HepG2 (cell line): ENCODE measurements around the gene USF2. TPM values are rescaled to one million over a fixed set of nuclear protein-coding genes. Genes with fewer than 3 reads are reported as not detected.

ENCODE experiments used
- ATAC-seq: fragments of 200-7000 bp; cut with Tn5 transposase; 3 replicates; pipeline ENCODE4 v1.9.1; 2020; ENCODE audit warnings: mild to moderate bottlenecking, moderate library complexity
- BruUV-seq: library from RNA; stranded (reverse); fragments of 400-500 nt; replicated peaks from 2 replicates; lab custom pipeline; 2021; lab: Mats Ljungman, UMichigan
- CTCF ChIA-PET: fragments of 300-600 bp; formaldehyde crosslinking; extraction: SDS; loops from one replicate; lab custom pipeline; 2021; ENCODE audit warnings: low total read pairs, inconsistent platforms, low intra/inter-chr PET ratio; lab: Yijun Ruan, JAX
- POLR2A ChIA-PET: fragments of 350-600 bp; sonication (Branson Sonifier 250); formaldehyde crosslinking; loops from one replicate; lab custom pipeline; 2020; ENCODE audit warnings: antibody characterized with exemption, inconsistent platforms; lab: Yijun Ruan, JAX
- DNase-seq: peaks from one replicate; pipeline ENCODE4 v3.0.0-alpha.2; 2015; ENCODE audit warnings: low spot score
- FAIRE-seq: peaks from 3 replicates; lab custom pipeline; 2011; peaks lifted over from hg19 to GRCh38; lab: Jason Lieb, UNC
- H2AFZ ChIP-seq: one replicate; pipeline ENCODE4 v1.6.1; 2011; ENCODE audit warnings: low read length, inconsistent platforms
- H3K27ac ChIP-seq: fragments of 300-600 bp; 3 replicates; pipeline ENCODE4 v1.8.0; 2011; ENCODE audit warnings: mixed run types, mild to moderate bottlenecking, mixed read lengths, low read length, inconsistent platforms; ENCODE audit not compliant: insufficient read depth; ENCODE audit errors: extremely low read length
- H3K27me3 ChIP-seq, 2 experiments: fragments of 200-600 bp in 1 of 2; 2 replicates in 1 of 2; 3 replicates in 1 of 2; pipeline versions ENCODE4 v1.6.0 to v1.8.0; 2011; ENCODE audit warnings: low read length in 2 of 2, mild to moderate bottlenecking in 2 of 2, moderate library complexity in 2 of 2, inconsistent platforms in 1 of 2; ENCODE audit not compliant: insufficient read depth in 2 of 2, control insufficient read depth in 1 of 2
- H3K36me3 ChIP-seq, 2 experiments: fragments of 200-600 bp in 1 of 2; replicated peaks in 1 of 2; 2 replicates in 1 of 2; 3 replicates in 1 of 2; pipeline versions ENCODE4 v1.5.1 to v1.8.0; 2011; ENCODE audit warnings: low read length in 2 of 2, inconsistent platforms in 1 of 2; ENCODE audit not compliant: insufficient read depth in 2 of 2, control insufficient read depth in 1 of 2
- H3K4me1 ChIP-seq: 2 replicates; pipeline ENCODE4 v1.5.1; 2012; ENCODE audit warnings: low read length, inconsistent platforms; ENCODE audit not compliant: insufficient read depth
- H3K4me2 ChIP-seq: 2 replicates; pipeline ENCODE4 v1.6.0; 2011; ENCODE audit warnings: low read depth, low read length, inconsistent platforms
- H3K4me3 ChIP-seq, 3 experiments: fragments of 200-600 bp in 1 of 3; sonication (generic), shearing (Covaris generic) in 1 of 3; replicated peaks in 1 of 3; 2 replicates each; pipeline ENCODE4 v1.5.1; 2011 to 2016; ENCODE audit warnings: low read length in 3 of 3, inconsistent platforms in 2 of 3, low read depth in 2 of 3, mild to moderate bottlenecking in 2 of 3, control low read depth in 1 of 3, mixed read lengths in 1 of 3; ENCODE audit not compliant: insufficient read depth in 1 of 3
- H3K79me2 ChIP-seq: one replicate; pipeline ENCODE4 v1.6.1; 2011; ENCODE audit warnings: low read length, inconsistent platforms; ENCODE audit not compliant: insufficient read depth
- H3K9ac ChIP-seq: 2 replicates; pipeline ENCODE4 v1.6.0; 2011; ENCODE audit warnings: mild to moderate bottlenecking, low read depth, low read length, inconsistent platforms; ENCODE audit not compliant: insufficient read depth
- H3K9me3 ChIP-seq: 2 replicates; pipeline ENCODE4 v1.5.1; 2012; ENCODE audit warnings: mild to moderate bottlenecking, low read length
- H4K20me1 ChIP-seq: 2 replicates; pipeline ENCODE4 v1.6.0; 2011; ENCODE audit warnings: inconsistent platforms, mild to moderate bottlenecking, low read length, moderate library complexity; ENCODE audit not compliant: insufficient read depth
- KMT2B ChIP-seq: IDR thresholded peaks from 2 replicates; pipeline ENCODE4 v1.6.1; 2016; ENCODE audit warnings: missing genetic modification reagents, missing compliant biosample characterization
- NR1H2 ChIP-seq: sonication (generic); formaldehyde crosslinking; IDR thresholded peaks from 2 replicates; pipeline ENCODE4 v1.8.1; 2022; ENCODE audit warnings: low read depth, missing genetic modification reagents, borderline replicate concordance
- TOPORS ChIP-seq: sonication (generic); formaldehyde crosslinking; IDR thresholded peaks from 2 replicates; pipeline ENCODE4 v1.8.0; 2023; ENCODE audit warnings: mild to moderate bottlenecking, missing genetic modification reagents
- ZMAT3 ChIP-seq: sonication (generic); formaldehyde crosslinking; conservative IDR thresholded peaks from 2 replicates; pipeline ENCODE4 v1.7.0; 2021; ENCODE audit warnings: missing genetic modification reagents
- ZNF629 ChIP-seq: sonication (generic); formaldehyde crosslinking; conservative IDR thresholded peaks from 2 replicates; pipeline ENCODE4 v1.5.0; 2020; ENCODE audit warnings: missing genetic modification reagents
- WGBS: methylation state at CpG from one replicate; pipeline ENCODE4 v1.1.6; 2017; ENCODE audit warnings: low lambda C conversion rate; 5-methylcytosine and 5-hydroxymethylcytosine counted together
- in situ Hi-C: cut with HindIII; loops from 2 replicates; pipeline ENCODE4 v1.10.0; 2017; ENCODE audit warnings: low pct_unique_long_range_greater_than_20kb; ENCODE audit not compliant: extremely low pct_ligation_motif_present
- intact Hi-C: fragments of 100-400 bp; cut with micrococcal nuclease; formaldehyde crosslinking; loops from one replicate; pipeline ENCODE4 v1.10.0; 2022; ENCODE audit not compliant: unreplicated experiment
- polyA plus RNA-seq, 8 experiments: library from polyadenylated mRNA; depleted of rRNA in 3 of 8; stranded (reverse) in 7 of 8; unstranded in 1 of 8; fragments of >200 nt; fragmentation: Illumina TruSeq in 4 of 8; extraction: Trizol in 4 of 8; gene quantifications; 2 replicates each; pipeline versions ENCODE4 v1.2.1 to v1.2.3, GENCODE V29; 2011 to 2016; ENCODE audit warnings: low read depth in 4 of 8, missing spikeins in 1 of 8, mixed read lengths in 1 of 8; ENCODE audit not compliant: insufficient read depth in 1 of 8
- total RNA-seq, 5 experiments: library from RNA; depleted of rRNA; stranded (reverse); fragments of >200 nt; fragmentation: Illumina TruSeq; extraction: Trizol; gene quantifications; 2 replicates each; pipeline ENCODE4 v1.2.3, GENCODE V29; 2016; ENCODE audit warnings: low read depth in 1 of 5
- TF ChIP-seq, protein P1 (sequence below): IDR thresholded peaks from 2 replicates; pipeline ENCODE4 v1.6.1; 2016; ENCODE audit warnings: missing compliant biosample characterization, missing genetic modification reagents, borderline replicate concordance

Gene USF2
- total and polyA plus RNA-seq, 2 of the 13 experiments (the other 11 are each of a cell fraction or from before 2014, with no cell fraction given), result 54.9 to 106 TPM

DNA sequence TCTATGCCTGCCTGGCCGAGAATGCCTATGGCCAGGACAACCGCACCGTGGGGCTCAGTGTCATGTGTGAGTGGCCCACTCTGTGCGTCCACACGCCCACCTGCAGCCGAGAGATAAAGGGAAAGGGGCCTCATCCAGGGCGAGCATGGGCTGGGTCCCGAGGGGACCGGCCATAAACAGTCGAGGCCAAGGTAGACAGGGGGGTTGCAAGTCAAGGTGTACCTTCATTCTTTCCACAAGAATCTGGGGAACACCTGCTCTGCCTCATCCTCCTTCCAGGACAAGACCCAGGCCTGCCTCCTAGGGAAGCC lies 31.5 kb downstream of the USF2 start:
- BruUV-seq, result no TSS peak
- no peak overlapping the region for H3K4me3 ChIP-seq
- H3K9me3 ChIP-seq, result no peaks in the 10 kb centered on the region
- no peaks in the 10 kb centered on the region for H3K36me3 ChIP-seq
- in situ Hi-C loops (no loop called here), intact Hi-C loops (no loop called here)
- no peak overlapping the region for H3K9ac ChIP-seq
- no peak overlapping the region for H2AFZ ChIP-seq
- no peak overlapping the region for H3K27ac ChIP-seq
- ChIA-PET CTCF (no interaction called here), POLR2A (no interaction called here)
- ATAC-seq (no peak), FAIRE-seq (no peak), DNase-seq (no peak)
- WGBS, result 92% methylated on average over 10 of the region's 10 CpGs
- H3K4me2 ChIP-seq, result no peak overlapping the region
- H3K27me3 ChIP-seq, result peaks cover 0 to 5% of the 10 kb centered on the region in 2 experiments; a peak in 3 of 5 replicates
- no peaks in the 10 kb centered on the region for H3K79me2 ChIP-seq
- TF ChIP-seq NR1H2 (CRISPR knock-in tag) (no peak), KMT2B (no peak)
- no peaks in the 10 kb centered on the region for H4K20me1 ChIP-seq
- H3K4me1 ChIP-seq, result peaks cover 28% of the 10 kb centered on the region

- Histone ChIP-seq H3K4me1 (peaks cover 28% of the 10 kb centered on the region), H3K9me3 (no peaks in the 10 kb centered on the region), H3K9ac (no peak overlapping the region), H4K20me1 (no peaks in the 10 kb centered on the region), H3K4me3 (no peak overlapping the region), H3K27me3 (no peaks in the 10 kb centered on the region; a peak in 1 of 5 replicates), H3K4me2 (no peak overlapping the region), H3K27ac (no peak overlapping the region), H2AFZ (no peak overlapping the region), H3K36me3 (no peaks in the 10 kb centered on the region), H3K79me2 (no peaks in the 10 kb centered on the region)
- DNase-seq (no peak), ATAC-seq (no peak), FAIRE-seq (no peak)
- no TSS peak for BruUV-seq
- intact Hi-C loops, result no loop called here
- in situ Hi-C loops, result no loop called here
- POLR2A ChIA-PET, result no interaction called here
- CTCF ChIA-PET, result no interaction called here
- WGBS, result 99% methylated on average over 2 of the region's 2 CpGs
- no peak for TF ChIP-seq TOPORS (CRISPR knock-in tag)
- no peak for TF ChIP-seq ZMAT3 (CRISPR knock-in tag)
- TF ChIP-seq, protein P1, sequence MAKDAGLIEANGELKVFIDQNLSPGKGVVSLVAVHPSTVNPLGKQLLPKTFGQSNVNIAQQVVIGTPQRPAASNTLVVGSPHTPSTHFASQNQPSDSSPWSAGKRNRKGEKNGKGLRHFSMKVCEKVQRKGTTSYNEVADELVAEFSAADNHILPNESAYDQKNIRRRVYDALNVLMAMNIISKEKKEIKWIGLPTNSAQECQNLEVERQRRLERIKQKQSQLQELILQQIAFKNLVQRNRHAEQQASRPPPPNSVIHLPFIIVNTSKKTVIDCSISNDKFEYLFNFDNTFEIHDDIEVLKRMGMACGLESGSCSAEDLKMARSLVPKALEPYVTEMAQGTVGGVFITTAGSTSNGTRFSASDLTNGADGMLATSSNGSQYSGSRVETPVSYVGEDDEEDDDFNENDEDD (CRISPR knock-in tag), result no peak
- peak; percentile 75 for TF ChIP-seq ZNF629 (CRISPR knock-in tag)
These were observed 33.2 kb downstream of the USF2 start for GRCh38 chr19:35301961-35302360.
